Astrocyte of the hippocampus (primary cell): ENCODE results near the gene VIL1.

Source experiments
- DNase-seq: peaks from one replicate; pipeline ENCODE4 v3.0.0; 2011; ENCODE audit warnings: low read depth, low spot score

Gene VIL1

GRCh38 chr2:218406209-218406948 lies 12.5 kb upstream of the VIL1 start:
- peak; percentile 98 for DNase-seq

- DNase-seq: peak; percentile 65
Observed at GRCh38 chr2:218406949-218407618, 11.8 kb upstream of the VIL1 start.

DNA sequence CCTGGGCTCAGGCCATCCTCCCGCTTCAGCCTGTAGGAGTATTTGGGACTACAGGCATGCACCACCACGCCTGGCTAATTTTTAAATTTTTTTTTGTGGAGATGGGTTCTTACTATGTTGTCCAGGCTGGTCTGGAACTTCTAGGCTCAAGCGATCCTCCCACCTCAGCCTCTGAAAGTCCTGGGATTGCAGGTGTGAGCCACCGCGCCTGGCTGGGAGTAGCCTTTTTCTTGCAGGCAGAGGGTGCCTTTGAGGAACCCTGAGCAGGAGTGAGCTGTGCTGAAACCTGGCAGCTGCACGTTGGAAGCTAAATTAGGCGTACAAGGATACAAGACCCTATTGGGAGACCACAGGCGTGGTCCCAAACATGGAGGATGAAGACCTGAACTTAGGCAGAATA lies 11.2 kb upstream of the VIL1 start:
- DNase-seq: no peak

GRCh38 chr2:218418321-218418716 lies 604 bp upstream of the VIL1 start:
- DNase-seq: no peak

GRCh38 chr2:218419630-218420216 lies 800 bp downstream of the VIL1 start:
- no peak for DNase-seq

DNA sequence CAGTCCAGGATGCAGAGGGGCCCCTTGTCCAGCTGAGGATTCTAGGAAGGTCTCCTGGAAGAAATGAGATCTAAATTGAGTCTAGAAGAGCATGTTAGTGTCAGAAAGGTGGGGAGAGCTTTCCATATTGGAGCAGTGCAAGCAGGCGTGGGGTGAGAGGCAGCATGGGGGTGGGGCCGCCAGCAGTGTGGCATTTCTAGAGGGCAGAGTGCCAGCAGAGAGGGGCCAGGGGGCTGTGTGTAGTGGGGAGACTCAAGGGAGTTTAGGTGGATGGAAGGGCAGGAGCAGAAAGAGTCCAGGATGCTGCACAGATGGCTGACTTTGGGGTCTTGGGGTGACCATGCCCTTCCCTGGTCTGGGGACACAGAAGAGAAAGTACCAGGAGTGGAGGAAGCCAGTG lies 2.1 kb downstream of the VIL1 start:
- no peak for DNase-seq

GRCh38 chr2:218422403-218423086 lies 3.6 kb downstream of the VIL1 start:
- DNase-seq: no peak

GRCh38 chr2:218423584-218423983 lies 4.7 kb downstream of the VIL1 start:
- DNase-seq: no peak

- no peak for DNase-seq
Observed at GRCh38 chr2:218425531-218425930, 6.6 kb downstream of the VIL1 start.

- DNase-seq: no peak
Observed at GRCh38 chr2:218427741-218428140, 8.8 kb downstream of the VIL1 start.

DNA sequence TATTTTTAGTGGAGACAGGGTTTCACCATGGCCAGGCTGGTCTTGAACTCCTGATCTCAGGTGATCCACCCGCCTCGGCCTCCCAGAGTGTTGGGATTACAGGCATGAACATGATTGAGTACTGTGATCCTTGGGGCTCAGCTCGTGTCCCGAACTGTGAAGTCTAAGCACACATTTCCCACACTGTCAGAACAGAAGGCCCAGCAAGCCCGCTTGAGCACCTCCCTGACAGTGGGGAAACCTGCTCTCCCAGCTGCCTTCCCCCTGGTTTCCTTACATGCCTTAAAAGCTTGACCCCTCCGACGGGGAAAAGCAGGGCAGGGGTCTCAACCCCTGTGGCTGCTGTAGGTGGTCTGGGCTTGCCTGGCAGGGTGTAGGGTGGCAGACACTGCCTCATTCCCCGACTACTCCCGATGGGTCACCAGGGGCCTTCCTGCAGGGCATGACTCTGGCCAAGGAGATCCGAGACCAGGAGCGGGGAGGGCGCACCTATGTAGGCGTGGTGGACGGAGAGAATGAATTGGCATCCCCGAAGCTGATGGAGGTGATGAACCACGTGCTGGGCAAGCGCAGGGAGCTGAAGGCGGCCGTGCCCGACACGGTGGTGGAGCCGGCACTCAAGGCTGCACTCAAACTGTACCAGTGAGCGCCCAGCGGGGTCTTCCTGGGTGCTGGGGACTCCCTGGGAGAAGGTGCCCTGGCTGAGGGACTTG lies 10.1 kb downstream of the VIL1 start:
- DNase-seq: no peak

GRCh38 chr2:218429911-218430692 lies 11.2 kb downstream of the VIL1 start:
- DNase-seq: no peak

GRCh38 chr2:218430721-218431120 lies 11.8 kb downstream of the VIL1 start:
- no peak for DNase-seq

- no peak for DNase-seq
Observed at GRCh38 chr2:218431878-218432277, 13.0 kb downstream of the VIL1 start.

DNA sequence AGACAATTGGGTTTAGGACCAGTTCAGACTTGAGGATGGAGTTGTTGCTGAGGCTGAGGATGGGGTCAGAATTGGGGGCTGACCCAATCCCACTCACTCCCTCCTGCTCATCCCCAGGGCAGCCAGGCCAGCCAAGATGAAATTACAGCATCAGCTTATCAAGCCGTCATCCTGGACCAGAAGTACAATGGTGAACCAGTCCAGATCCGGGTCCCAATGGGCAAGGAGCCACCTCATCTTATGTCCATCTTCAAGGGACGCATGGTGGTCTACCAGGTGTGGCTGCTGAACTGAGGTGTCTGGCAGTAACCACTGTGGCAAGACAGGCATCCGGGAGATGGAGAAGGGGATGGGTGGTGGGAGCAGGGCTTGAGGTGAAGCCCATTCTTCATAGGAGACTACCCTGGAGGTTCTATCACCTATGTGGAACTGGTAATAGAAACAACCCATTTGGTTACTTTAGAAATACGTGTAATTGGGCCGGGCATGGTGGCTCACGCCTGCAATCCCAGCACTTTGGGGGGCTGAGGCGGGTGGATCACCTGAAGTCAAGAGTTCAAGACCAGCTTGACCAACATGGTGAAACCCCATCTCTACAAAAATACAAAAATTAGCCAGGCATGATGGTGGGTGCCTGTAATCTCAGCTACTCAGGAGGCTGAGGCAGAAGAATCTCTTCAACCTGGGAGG lies 13.9 kb downstream of the VIL1 start:
- no peak for DNase-seq

GRCh38 chr2:218434456-218434855 lies 15.5 kb downstream of the VIL1 start:
- DNase-seq: no peak

DNA sequence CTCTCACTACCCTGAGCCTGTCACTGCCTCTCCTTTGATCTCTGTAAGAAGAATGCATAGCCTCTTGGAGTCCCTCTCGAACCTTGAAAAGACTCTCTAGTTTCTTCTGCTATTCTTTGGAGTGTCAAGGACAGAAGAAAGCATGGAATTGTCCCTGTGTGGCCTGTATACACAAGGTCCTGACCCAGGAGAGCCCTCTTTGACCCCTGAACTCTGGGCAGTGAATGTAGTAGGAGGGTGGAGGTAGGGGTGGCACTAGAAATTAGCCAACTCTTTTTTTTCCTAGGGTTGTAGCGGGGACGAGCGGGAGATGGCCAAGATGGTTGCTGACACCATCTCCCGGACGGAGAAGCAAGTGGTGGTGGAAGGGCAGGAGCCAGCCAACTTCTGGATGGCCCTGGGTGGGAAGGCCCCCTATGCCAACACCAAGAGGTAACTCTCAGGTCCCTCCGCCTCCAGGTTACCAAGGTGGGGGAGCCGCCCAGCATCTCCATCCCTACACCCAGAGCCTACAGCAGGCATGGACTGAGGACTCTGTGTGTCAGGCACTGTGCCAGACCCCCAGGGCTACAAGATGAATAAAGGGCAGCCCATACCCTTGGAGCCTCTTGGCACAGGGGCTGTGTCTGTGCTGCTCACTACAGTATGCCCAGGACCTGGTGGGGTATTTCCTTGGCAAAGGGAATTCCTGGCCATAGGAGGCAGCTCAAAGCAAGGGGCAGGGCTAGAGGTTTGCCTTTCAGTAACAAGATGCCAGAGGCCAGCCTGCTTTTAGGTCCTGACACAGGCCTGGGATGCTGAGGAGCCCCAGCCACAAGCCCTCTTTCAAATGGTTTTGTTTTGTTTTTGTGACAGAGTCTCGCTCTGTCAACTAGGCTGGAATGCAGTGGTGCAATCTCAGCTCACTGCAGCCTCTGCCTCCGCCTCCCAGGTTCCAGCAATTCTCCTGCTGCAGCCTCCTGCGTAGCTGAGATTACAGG lies 16.4 kb downstream of the VIL1 start:
- DNase-seq: no peak

- no peak for DNase-seq
Observed at GRCh38 chr2:218436992-218437391, 18.1 kb downstream of the VIL1 start.

- DNase-seq: no peak
Observed at GRCh38 chr2:218437969-218438368, 19.0 kb downstream of the VIL1 start.
